HG03439 (cell line): Measurements from ENCODE around the gene FRMPD2.
"Not testable (repeated sequence)": the region's sequence is repeated elsewhere in the genome, so short reads cannot be mapped to it uniquely, and the experiment has no call there.

Experiments
- ATAC-seq: cut with Tn5 transposase; IDR thresholded peaks from one replicate; pipeline ENCODE4 v1.9.1; 2021; ENCODE audit warnings: mild to moderate bottlenecking, moderate library complexity; ENCODE audit not compliant: unreplicated experiment

Gene FRMPD2

DNA sequence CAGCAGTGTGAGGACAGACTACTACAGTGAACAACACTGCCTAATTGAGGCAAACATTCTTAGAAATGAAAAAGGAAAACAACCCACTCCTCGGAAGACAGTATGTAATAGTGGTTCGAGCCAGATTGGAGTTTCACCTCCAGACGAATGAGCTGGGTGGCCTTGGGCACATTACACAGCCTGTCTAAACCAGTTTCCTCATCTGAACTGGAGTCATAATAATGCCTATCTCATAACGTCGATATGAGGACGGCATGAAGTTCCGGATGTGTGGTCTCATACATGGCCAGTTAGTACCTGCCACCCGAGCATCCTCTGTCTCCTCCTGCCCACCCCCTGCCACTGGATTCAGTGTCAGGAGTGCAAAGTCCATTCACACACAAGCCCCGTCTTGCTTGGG lies 15.8 kb upstream of the FRMPD2 start:
- no peak for ATAC-seq

GRCh38 chr10:48289501-48290238 lies 15.2 kb upstream of the FRMPD2 start:
- ATAC-seq, result peak; percentile 55

DNA sequence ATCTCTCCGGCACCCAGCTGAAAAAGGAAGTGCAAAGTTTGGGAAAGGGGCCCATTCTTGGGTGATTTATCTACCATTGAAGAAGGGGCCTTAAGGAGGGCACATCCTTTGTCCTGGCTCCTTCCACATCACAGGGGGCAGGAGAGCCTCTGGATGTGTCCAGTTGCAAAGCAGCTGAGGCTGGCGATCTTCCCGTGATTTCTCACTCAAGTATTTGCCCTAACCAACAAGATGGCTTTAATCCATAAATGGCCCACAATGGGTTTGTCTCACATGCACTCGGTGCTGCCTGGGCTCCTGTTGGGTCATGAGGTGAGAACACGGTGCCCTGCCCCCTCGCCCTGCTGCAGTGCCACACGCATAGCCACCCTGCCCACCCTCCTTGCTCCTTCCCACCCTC lies 14.2 kb upstream of the FRMPD2 start:
- ATAC-seq, result no peak

- peak; percentile 54 for ATAC-seq
These were observed 13.2 kb upstream of the FRMPD2 start for GRCh38 chr10:48287417-48288391.

DNA sequence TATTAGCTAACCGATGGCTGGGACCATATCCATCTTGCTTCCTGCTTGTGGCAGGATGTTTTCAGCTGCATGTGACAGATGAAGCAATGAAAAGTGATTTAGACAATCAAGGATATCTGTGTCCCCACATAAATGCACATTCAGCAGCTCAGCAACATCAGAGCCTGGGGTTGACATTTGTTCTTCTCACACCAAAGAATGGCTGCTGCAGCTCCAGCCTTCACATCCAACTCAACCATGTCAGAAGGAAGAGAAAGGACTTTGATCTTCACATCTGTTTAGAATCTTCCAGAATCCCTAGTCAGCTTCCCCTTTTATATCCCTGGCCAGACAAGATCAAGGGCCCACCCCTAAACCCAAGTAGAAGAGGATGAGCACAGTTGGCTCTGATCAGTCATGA lies 11.9 kb upstream of the FRMPD2 start:
- no peak for ATAC-seq

GRCh38 chr10:48285710-48286109 lies 11.2 kb upstream of the FRMPD2 start:
- no peak for ATAC-seq

- ATAC-seq, result no peak
These were observed 10.3 kb upstream of the FRMPD2 start for GRCh38 chr10:48284811-48285210.

DNA sequence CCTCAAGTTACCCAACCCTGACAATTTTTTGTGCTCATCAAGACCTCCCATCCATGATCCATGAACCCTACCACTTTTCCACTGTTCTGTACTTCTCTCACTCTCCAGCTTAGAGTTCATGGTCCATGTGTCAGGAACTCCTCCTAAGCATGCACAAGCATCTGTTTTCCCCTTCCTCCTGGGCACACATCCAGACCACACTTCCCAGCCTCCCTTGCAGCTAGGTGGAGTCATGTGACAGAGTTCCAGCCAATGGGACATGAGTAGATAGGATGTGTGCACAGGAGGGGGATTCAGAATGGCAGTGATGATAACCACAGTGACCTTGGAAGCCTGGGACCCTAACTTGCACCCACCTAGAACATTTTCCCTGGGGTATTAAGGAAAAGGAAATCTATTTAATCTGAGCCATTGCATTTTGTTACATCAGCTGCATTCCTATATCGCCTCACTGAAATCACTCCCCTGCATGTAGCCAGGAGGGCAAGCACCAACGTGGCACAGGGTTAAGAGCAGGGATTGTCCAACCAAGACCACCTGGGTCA lies 9.6 kb upstream of the FRMPD2 start:
- no peak for ATAC-seq

DNA sequence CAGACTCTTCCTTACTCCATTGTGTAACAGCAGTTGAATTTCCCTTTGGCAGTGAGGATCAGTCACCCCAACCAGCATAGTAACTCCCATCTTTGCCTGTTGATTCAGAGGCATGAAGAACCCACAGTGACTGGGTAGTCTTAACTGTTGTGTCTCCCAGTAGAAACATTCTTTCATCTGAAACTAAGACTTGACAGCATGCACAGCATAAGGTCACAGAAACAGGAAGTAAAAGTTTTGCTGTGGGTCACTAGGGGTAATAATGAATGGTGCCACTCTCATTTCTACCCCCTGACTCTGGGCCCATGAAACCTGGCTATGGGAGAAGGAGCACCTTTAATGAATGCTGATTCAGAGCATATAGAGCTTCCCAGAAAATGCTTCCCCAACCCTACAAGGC lies 8.3 kb upstream of the FRMPD2 start:
- ATAC-seq, result peak; percentile 64

DNA sequence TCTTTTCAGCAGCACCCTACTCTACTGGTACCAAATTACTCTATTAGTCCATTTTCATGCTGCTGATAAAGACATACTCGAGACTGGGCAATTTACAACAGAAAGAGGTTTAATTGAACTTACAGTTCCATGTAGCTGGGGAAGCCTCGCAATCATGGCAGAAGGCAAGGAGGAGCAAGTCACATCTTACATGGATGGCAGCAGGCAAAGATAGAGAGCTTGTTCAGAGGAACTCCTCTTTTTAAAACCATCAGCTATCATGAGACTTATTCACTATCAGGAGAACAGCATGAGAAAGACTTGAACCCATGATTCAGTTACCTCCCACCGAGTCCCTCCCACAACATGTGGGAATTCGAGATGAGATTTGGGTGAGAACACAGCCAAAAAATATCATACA lies 7.2 kb upstream of the FRMPD2 start:
- not testable (repeated sequence) for ATAC-seq

- ATAC-seq, result peak; percentile 83
These were observed 4.7 kb upstream of the FRMPD2 start for GRCh38 chr10:48279081-48279751.

GRCh38 chr10:48277093-48277492 lies 2.6 kb upstream of the FRMPD2 start:
- no peak for ATAC-seq

- no peak for ATAC-seq
These were observed 755 bp downstream of the FRMPD2 start for GRCh38 chr10:48273741-48274140.

DNA sequence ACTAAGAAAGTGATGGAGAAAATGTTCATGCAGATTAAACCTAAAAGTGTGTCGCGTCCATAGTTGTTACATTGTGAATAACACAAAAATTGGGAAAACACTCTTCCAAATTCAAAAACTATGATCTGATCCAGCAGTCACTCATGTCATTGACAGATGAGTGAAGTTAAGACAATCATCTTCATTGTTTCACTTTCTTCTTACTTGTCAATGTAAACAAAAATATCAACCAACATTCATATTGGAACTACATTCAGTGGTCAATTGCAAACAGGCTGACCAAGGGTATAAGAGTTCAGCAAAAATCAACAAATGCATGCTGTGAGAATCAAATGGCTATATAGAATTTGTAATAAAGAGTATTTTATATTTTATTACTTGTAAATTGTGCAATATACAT lies 1.8 kb downstream of the FRMPD2 start:
- no peak for ATAC-seq

DNA sequence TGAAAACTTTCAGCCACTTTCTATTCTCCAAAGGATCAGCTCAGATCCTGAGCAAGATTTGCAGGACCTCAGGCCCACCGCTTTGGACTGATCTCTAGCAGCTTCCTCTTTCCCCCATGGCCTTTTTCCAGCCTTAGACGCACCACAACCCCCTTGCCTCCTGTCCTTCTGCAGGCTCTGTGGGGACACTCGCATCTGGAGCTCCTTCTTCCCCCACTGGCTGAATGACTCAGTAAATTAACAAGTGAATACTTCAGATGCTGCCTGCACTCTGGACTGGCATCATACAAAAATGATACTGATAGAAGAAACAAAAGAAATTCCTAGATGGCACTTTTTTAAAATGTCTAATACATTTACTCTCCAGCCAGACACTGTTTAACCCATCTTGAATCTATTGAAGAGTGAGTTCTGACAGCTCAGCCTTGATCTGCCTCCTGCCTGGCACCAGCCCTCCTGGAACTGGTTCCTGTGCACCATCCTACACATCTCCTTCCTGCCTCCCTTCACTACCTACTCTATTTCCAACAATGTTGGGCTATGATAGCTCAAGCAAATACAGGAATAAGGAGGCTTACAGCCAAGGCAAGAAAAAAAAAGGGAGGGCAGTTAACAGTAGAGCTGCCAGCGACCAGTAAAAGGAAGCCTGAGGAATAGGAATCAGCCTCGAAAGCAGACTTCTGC lies 3.3 kb downstream of the FRMPD2 start:
- no peak for ATAC-seq

DNA sequence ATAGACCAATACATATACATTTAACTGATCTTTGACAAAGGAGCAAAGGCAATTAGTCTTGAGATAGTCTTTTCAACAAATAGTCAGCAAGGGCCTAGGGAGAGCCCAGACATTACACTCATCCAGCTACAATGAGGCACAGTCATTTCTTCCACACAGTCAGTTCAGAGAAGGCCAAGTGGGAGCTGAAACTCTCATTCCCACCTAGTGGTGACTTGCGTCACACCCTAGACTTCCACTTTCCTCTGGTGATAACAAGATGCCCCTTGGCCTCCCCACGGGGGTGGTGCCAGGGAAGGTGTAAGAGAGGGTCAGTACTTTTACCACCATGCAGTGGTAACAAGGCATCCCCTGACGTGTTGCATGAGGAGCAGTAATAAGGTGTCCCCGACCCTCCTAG lies 8.0 kb downstream of the FRMPD2 start:
- no peak for ATAC-seq

DNA sequence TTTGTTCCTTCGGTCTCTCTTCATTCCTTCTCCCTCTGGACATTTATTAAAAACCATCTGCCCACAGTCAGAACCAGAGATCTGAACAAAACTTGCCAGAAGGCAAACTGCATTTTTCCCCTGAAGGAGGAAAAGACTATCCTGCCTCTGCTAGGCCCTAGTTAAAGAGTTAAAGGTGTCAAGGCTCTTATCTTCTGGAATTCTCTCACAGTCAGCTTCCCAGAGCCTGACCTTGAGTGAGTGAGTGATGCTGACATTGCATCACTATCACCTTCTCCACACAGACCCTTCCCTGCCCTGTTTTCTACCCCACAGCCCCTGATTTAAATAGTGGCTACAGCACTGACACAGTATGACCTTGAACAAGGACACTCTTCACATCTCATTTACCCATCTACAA lies 16.4 kb downstream of the FRMPD2 start:
- ATAC-seq, result no peak

DNA sequence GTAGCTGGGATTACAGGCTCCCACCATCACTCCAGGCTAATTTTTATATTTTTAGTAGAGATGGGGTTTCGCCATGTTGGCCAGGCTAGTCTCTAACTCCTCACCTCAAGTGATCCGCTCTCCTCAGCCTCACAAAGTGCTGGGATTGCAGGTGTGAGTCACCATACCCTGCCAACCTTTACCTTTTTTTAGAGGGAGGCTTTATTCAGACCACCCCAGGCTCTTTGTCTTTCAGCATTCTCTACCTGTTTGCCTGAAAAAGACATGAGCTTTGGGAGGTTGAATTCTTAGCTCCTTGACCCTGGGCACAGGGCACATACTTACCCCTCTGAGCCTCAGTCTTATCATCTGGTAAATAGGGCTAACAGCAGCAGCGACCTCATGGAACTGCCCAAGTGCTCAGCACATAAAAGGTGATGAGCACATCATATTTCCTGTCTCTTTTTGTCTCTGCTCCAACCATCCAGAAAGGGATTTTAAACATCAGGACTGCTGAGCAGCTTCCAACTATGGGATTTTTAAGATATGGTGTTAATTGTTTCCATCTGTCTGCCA lies 17.0 kb downstream of the FRMPD2 start:
- no peak for ATAC-seq

GRCh38 chr10:48255722-48256121 lies 18.8 kb downstream of the FRMPD2 start:
- ATAC-seq, result no peak

DNA sequence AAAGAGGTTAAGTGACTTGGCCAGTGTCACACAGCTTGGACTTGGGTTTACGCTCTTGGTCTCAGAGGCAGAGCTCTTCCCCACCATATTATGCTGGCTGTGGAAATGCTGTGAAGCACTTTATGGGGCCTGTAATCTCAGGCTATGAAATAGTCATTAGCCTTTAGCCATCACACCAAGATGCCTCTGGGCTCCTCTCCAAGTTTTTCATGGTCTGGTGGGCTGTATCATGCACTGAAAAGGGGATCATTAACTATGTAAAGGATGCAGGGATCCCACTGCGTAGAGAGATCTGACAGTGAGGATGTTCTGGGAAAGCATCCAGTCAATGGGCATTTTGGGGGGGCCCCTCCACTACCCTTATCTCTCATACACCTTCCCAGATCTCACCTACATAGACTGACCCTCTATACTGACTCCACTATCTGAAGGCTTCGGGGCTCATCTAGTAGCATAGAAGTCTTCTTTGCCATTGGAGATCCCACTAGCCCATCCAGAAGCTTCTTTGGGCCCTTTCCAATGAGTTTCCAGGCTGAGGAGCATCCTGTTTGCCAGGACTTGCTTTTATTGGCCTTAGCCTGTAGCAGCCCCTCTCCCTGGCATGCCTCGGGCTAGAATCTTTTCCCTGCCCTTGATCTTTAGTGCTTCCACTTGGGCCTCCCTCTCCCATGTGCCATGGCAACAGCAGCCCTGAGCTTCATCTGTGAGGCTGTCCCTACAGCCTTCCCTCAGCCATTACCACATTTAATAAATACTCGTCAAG lies 19.6 kb downstream of the FRMPD2 start:
- no peak for ATAC-seq
